Rectal smooth muscle tissue (tissue), 1 donor: Measurements from ENCODE around the gene VTI1A.

ENCODE experiments used
- H3K27ac ChIP-seq: one replicate; pipeline ENCODE4 v1.7.0; 2013; ENCODE audit warnings: low read depth, low read length, inconsistent platforms
- H3K27me3 ChIP-seq: one replicate; pipeline ENCODE4 v1.7.0; 2013; ENCODE audit warnings: low read length; ENCODE audit not compliant: control insufficient read depth, insufficient read depth
- H3K36me3 ChIP-seq: one replicate; pipeline ENCODE4 v1.7.0; 2013; ENCODE audit warnings: low read length; ENCODE audit not compliant: control insufficient read depth, insufficient read depth
- H3K4me1 ChIP-seq: one replicate; pipeline ENCODE4 v1.7.0; 2013; ENCODE audit warnings: low read length; ENCODE audit not compliant: control insufficient read depth, insufficient read depth
- H3K4me3 ChIP-seq: one replicate; pipeline ENCODE4 v1.7.0; 2013; ENCODE audit warnings: low read length
- H3K9ac ChIP-seq: one replicate; pipeline ENCODE4 v1.7.0; 2013; ENCODE audit warnings: low read length

The VTI1A gene

DNA sequence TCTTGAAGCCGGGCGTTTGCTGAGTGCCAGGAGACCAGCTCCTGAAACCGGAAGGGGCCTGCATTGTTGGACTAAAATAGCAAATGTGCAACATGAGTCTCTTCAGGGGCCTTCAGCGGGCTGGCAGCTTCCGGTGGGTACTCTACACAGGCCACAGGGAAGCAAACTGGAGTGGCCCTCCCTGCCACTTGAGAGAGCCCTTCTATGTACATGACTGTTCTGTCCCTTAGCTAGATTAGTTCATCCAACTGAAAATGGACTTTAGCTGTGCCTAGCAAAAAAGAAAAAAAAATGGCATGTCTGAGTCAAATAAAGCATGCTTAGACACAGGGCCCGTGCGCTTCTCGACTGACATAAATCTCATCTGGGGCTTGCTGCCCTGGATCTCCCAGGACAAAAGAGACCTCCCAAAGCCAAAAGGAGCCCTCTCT is 387.8 kb downstream of the VTI1A start:
- H3K4me3 ChIP-seq = no peak overlapping the region
- H3K9ac ChIP-seq = no peak overlapping the region
- no peaks in the 10 kb centered on the region for H3K36me3 ChIP-seq
- H3K4me1 ChIP-seq = no peaks in the 10 kb centered on the region
- no peaks in the 10 kb centered on the region for H3K27me3 ChIP-seq
- no peak overlapping the region for H3K27ac ChIP-seq

DNA sequence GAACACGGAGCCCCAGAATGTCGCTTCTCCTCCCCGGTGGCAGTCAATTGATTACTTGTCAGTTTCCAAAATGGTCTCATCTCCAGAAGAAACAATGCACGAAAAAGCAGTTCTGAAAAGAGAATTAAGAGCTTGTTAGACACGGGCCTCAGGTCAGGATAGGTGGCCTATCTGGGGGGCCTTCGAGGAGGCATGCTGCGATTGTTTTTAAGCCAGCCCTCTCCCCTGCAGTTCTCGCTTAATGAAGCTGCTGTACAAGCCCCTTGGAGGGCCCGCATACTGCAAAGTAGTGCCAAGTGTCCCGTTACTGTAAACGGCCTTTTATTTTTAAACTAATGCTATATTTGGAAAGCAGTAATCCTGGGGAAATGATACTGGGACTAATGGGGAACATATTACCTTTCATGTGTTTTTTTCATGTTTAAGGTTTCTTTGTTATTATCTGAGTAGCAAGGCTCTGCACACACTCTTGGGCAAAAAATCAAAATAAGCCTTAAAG is 388.3 kb downstream of the VTI1A start:
- Histone ChIP-seq H3K9ac (no peak overlapping the region), H3K27me3 (no peaks in the 10 kb centered on the region), H3K36me3 (no peaks in the 10 kb centered on the region)

DNA sequence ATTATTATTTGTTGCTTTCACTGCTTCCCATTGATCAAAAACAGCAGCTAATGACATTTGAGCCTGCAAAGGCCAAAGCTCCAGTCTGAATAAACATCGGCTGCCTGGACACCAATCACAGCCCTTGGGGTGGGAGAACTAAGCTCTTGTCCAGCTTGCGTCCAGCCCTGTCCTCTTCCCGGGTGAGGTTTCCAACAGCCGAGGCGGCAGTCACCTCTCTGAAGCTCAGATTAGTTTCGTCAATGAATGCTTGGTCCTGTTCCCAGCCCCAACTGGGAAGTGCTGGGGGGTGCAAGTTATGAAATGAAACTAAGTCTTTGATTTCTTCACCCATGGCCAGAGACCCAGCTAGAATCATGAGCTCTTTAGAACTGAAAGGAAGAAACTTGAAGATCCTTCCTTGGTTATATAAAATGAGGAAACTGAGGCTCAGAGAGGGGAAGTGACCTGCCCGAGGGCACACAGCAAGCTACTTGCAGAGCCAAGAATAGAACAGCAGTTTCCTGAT is 389.0 kb downstream of the VTI1A start:
- Histone ChIP-seq H3K27ac (no peak overlapping the region), H3K4me1 (no peaks in the 10 kb centered on the region), H3K9ac (no peak overlapping the region), H3K27me3 (no peaks in the 10 kb centered on the region), H3K4me3 (no peak overlapping the region), H3K36me3 (no peaks in the 10 kb centered on the region)

More for the DNA sequence above, 388.3 kb downstream of the VTI1A start:
- H3K4me3 ChIP-seq = no peak overlapping the region
- no peaks in the 10 kb centered on the region for H3K4me1 ChIP-seq
- H3K27ac ChIP-seq = no peak overlapping the region

DNA sequence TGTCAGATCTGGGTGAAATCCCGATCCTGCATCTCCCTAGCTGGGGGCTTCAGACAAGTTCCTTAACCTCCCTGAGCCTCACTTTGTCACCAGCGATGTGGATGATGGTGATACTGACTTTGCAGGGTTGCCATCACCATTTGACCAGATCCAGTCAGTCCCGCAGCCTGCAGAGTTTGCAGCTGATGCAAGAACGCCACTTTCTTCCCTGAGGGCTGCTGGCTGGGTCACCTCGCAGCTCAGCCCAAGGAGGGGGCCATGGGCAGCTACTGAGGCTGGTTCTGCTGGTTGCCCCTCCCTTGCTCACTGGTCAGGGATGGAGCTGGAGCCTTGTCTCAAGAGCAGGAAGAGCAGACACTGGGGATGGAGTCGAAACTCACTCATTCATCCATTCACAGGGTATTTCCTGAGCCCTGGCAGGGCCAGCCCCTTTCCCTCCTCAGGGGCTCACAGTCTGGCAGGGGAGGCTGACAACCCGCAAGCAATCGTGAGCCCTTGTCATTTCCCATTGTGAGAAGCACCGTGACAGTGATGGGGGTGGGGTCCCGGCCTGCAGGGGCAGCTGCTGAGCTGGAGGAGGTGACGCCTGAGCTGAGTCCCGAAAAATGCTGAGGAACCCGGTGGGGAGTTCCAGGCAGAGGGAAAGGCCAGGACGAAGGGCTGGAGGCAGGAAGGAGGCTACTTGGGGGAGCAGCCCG is 391.9 kb downstream of the VTI1A start:
- Histone ChIP-seq H3K27ac (no peak overlapping the region), H3K4me1 (no peaks in the 10 kb centered on the region), H3K36me3 (no peaks in the 10 kb centered on the region), H3K27me3 (no peaks in the 10 kb centered on the region), H3K9ac (no peak overlapping the region), H3K4me3 (no peak overlapping the region)

DNA sequence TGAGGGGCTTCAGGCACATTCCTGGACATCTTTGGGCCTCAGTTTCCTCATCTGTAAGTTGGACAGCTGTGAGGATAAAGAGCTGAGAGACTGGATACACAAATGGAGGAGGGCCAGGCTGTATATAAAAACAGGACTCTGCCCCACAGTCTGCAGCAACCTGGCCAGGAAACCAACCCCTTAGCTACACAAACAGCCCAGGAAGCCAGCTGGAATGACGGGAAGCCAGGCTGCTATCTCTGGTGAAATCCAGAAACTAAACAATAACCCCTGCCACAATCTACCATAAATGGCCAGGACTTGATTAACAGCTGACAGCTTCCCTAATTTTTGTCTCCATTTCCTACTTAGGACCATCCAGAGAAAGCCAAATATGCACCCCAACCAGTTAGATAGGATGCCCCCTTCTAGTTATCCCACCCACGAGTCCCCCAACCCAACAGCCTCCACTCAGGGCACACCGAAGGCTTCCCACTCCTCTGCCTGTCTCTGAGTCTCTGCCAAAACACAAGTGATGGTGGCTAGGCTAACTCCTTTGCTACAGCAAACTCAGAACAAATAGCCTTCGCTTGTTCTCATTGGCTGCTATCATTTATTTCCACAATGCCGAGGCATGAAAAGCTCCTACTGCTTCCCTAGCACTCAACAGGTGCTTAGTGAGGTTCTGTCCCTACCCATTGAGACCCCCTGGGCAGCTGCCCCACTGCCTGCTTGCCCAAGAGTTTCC is 393.1 kb downstream of the VTI1A start:
- Histone ChIP-seq H3K27me3 (no peaks in the 10 kb centered on the region), H3K4me1 (no peaks in the 10 kb centered on the region), H3K9ac (no peak overlapping the region), H3K27ac (no peak overlapping the region), H3K4me3 (no peak overlapping the region), H3K36me3 (no peaks in the 10 kb centered on the region)

DNA sequence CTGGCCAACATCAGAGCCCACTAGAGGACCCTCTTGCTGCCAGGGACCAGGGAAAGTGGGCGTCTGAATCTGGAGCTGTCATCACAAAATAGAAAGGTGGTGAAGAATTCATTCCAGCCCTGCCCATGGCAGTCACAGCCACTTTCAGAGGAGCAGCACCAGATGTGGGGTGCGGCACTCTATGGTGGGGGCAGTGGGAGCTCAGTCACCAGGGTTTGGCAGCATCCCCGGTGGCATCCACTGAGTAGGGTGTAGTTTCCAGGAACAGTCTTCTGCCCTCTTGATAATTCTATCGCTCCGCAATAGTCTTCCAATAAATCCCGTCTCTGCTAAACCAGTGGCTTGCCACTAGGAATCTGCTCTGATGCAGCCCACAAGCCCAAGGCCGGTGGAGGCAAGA is 394.5 kb downstream of the VTI1A start:
- no peak overlapping the region for H3K9ac ChIP-seq
- no peak overlapping the region for H3K27ac ChIP-seq
- H3K4me1 ChIP-seq = no peaks in the 10 kb centered on the region
- H3K36me3 ChIP-seq = no peaks in the 10 kb centered on the region
- H3K27me3 ChIP-seq = no peaks in the 10 kb centered on the region
- H3K4me3 ChIP-seq = no peak overlapping the region

DNA sequence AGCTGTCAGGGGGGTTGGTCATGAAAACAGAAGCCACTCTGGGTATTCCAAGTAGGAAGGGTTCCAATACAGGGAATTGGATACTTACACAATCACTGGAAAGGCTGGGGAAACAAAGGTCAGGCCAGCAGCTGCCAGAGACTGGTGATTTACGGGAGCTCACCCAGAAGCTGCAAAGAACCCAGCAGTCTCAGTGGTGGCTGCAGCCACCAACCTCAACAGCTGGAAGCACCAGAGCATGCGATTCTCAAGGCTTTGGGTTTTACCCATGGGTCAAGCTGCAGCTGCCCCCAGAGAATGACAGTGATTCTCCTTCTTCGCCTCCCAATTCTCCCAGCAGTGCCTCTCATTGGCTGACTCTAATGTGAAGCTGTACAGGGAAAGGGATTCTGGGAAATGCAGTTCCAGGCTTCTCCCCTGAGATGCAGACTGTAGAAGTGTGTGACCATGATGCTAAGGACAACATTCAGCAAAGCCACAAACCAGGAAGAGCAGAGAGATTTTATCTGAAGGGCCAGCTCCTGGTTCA is 395.9 kb downstream of the VTI1A start:
- Histone ChIP-seq H3K4me1 (no peaks in the 10 kb centered on the region), H3K9ac (no peak overlapping the region), H3K27me3 (no peaks in the 10 kb centered on the region), H3K4me3 (no peak overlapping the region), H3K36me3 (no peaks in the 10 kb centered on the region), H3K27ac (no peak overlapping the region)

DNA sequence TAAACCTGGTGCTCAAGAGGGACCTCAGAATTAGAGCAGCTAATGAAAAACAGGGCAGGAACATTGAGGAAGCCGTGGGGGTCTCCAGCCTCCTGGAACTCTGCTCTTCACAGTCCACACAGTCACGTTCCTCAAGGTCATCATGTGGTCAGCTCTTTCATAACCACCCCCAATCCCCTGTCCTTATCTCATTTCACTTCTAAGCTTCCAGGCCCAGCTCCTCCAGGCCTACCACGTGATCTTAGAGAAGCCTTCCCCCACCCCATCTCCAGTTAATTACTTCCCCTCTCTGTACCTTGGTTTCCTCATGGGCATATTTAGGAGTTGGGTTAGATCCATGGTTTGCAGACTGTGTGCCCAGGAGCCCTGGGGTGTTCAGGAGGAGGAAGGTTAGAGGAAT is 396.6 kb downstream of the VTI1A start:
- Histone ChIP-seq H3K9ac (no peak overlapping the region), H3K27ac (no peak overlapping the region), H3K36me3 (no peaks in the 10 kb centered on the region), H3K4me1 (no peaks in the 10 kb centered on the region), H3K4me3 (no peak overlapping the region), H3K27me3 (no peaks in the 10 kb centered on the region)

DNA sequence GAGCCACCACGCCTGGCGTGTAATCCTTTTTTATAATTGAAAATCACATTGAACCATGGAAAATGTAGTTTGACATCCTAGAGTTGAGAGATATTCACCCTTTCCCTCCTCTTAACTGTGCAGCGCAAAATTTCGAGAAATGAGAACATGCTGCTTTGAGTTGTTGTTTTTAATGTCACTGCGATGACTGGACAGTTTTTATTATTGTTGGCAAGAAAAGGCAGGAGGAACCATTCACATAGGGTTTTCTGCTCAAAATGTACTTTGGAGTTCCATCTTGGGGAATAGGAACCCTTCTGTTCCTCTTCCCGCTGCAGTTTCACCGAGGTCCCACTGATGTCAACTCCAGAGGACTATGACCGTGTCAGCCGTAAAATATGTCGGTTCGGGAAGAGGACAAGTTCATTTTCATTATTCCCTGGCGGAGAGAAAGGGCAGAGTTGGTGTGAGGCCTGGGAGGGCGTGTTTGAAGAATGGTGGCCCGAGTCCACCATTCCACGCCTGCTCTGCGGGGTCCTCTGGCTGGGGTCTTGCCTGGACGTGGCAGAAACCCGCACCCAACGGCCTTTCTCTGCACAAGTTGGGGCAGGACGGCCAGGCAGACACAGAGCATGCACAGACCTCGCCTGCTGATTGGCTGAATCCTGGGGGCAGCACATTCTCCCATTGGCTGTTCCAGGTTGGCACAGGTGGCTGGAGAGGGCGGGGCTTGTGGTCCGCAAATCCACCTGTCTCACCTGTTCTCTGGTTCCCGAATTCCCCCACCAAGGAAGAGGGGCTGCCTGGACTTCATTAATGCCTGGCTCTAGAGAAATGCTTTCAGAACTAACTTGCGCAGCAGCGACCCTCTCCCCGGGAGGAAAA is 397.9 kb downstream of the VTI1A start:
- Histone ChIP-seq H3K36me3 (no peaks in the 10 kb centered on the region), H3K9ac (no peak overlapping the region), H3K27me3 (no peaks in the 10 kb centered on the region), H3K4me1 (no peaks in the 10 kb centered on the region), H3K27ac (no peak overlapping the region), H3K4me3 (no peak overlapping the region)

DNA sequence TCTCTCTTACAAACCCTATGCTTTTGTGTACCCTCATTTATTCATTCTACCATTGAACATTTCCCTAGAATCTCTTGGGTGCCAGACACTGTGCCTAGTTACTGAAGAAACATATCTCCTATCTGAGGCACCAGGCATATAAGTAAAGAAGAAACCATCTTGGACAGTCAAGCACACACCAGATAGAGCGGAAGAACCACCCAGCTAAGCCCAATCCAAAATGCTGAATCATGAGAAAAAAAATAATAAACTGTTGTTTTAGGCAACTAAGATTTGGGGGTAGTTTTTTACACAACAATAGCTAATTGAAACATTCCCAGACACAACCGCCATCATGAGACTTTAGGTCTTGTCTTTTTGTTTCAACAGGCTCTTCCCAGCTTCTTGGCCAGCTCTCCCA is 400.8 kb downstream of the VTI1A start:
- no peaks in the 10 kb centered on the region for H3K27me3 ChIP-seq
- H3K9ac ChIP-seq = no peak overlapping the region
- no peak overlapping the region for H3K27ac ChIP-seq
- no peak overlapping the region for H3K4me3 ChIP-seq
- H3K36me3 ChIP-seq = no peaks in the 10 kb centered on the region
- H3K4me1 ChIP-seq = no peaks in the 10 kb centered on the region

DNA sequence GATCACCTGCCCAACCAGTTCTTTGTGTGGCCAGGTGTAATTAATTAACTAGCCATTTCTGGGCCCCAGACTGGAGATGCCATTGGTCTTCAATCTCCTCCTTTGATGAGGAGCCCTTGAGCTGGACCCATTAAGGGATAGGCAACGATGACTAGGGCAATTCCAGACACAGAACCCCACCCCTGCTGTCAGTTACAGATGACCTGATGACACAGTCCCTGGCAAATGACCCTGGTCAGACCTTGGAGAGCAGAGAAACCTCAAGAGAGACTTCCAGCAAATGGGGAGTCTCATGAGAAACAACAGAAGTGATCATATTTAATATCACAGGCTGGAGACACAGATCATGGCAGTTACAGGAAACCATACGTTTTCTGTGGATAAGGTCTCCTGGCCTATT is 401.2 kb downstream of the VTI1A start:
- Histone ChIP-seq H3K27me3 (no peaks in the 10 kb centered on the region), H3K4me3 (no peak overlapping the region), H3K4me1 (no peaks in the 10 kb centered on the region), H3K36me3 (no peaks in the 10 kb centered on the region), H3K9ac (no peak overlapping the region), H3K27ac (no peak overlapping the region)

DNA sequence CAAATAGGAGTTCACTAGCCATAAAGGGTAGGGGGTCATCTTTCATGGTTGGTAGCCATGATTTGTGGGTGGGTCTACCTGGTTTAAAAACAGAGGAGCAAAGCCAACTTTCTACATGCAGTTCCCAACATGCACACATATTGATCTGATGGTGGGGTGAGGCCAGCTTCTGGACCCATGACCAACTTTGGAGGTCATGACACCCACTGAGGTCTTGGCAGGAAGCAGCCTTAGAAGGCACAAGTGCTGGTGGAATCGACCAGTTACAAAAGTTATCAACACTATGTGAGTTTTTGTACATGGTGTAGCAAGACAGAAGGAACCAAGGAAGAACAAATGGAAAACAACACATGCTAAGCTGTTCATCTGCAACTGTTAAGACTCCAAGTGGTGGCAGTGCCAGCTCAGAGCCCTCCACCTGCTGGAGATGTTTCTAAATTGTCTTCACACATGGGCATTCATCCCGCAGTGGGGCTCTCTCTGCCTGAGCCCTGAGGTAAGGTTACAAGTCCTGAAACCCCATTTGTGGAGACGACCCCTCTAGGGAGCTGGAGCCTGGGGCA is 401.9 kb downstream of the VTI1A start:
- no peak overlapping the region for H3K9ac ChIP-seq
- no peaks in the 10 kb centered on the region for H3K4me1 ChIP-seq
- H3K27me3 ChIP-seq = no peaks in the 10 kb centered on the region
- no peaks in the 10 kb centered on the region for H3K36me3 ChIP-seq
- no peak overlapping the region for H3K4me3 ChIP-seq
- H3K27ac ChIP-seq = no peak overlapping the region
